IMR-90 (cell line): ENCODE measurements around the gene AHR. TPM values are rescaled to one million over a fixed set of nuclear protein-coding genes. Genes with fewer than 3 reads are reported as not detected.

Experiments used
- ATAC-seq: fragments of 200-7000 bp; cut with Tn5 transposase; 2 replicates; pipeline ENCODE4 v1.9.1; 2020; ENCODE audit warnings: low read depth, mild to moderate bottlenecking, moderate library complexity
- BruUV-seq: library from RNA; stranded (reverse); fragments of 400-500 nt; replicated peaks from 2 replicates; lab custom pipeline; 2021; lab: Mats Ljungman, UMichigan
- CTCF ChIA-PET: fragments of 300-600 bp; formaldehyde crosslinking; extraction: SDS; loops from one replicate; lab custom pipeline; 2021; ENCODE audit warnings: antibody characterized with exemption; lab: Yijun Ruan, JAX
- POLR2A ChIA-PET: fragments of 300-600 bp; sonication (Branson Sonifier 250); formaldehyde crosslinking; loops from one replicate; lab custom pipeline; 2022; ENCODE audit warnings: antibody characterized with exemption; ENCODE audit not compliant: unreplicated experiment; lab: Charles Lee
- DNase-seq: peaks from one replicate; pipeline ENCODE4 v3.0.0; 2013
- H2AFZ ChIP-seq: replicated peaks from 2 replicates; pipeline ENCODE3; 2013; ENCODE audit warnings: low read length, mild to moderate bottlenecking; ENCODE audit not compliant: poor library complexity
- H2AK5ac ChIP-seq: 2 replicates; pipeline ENCODE4 v1.6.1; 2013; ENCODE audit warnings: low read depth, low read length, inconsistent platforms
- H2AK9ac ChIP-seq: replicated peaks from 2 replicates; pipeline ENCODE3; 2013; ENCODE audit warnings: mild to moderate bottlenecking, low read depth, low read length, moderate library complexity; ENCODE audit not compliant: poor library complexity
- H2BK120ac ChIP-seq: 2 replicates; pipeline ENCODE4 v1.6.1; 2013; ENCODE audit warnings: low read depth, low read length, inconsistent platforms
- H2BK15ac ChIP-seq: 3 replicates; pipeline ENCODE4 v1.6.1; 2013; ENCODE audit warnings: low read depth, low read length, inconsistent platforms
- H2BK20ac ChIP-seq: 2 replicates; pipeline ENCODE4 v1.6.1; 2013; ENCODE audit warnings: low read depth, mild to moderate bottlenecking, inconsistent platforms, low read length, moderate library complexity
- H2BK5ac ChIP-seq: 2 replicates; pipeline ENCODE4 v1.6.1; 2013; ENCODE audit warnings: mild to moderate bottlenecking, low read depth, low read length, inconsistent platforms; ENCODE audit not compliant: poor library complexity, severe bottlenecking
- H3K14ac ChIP-seq: replicated peaks from 2 replicates; pipeline ENCODE4 v1.6.1; 2013; ENCODE audit warnings: low read depth, low read length, inconsistent platforms
- H3K18ac ChIP-seq: 2 replicates; pipeline ENCODE4 v1.6.1; 2013; ENCODE audit warnings: low read depth, low read length, control low read depth
- H3K23ac ChIP-seq: 2 replicates; pipeline ENCODE4 v1.6.1; 2013; ENCODE audit warnings: low read depth, low read length, inconsistent platforms
- H3K27ac ChIP-seq: 2 replicates; pipeline ENCODE4 v1.5.1; 2013; ENCODE audit warnings: mild to moderate bottlenecking, control low read depth, low read length; ENCODE audit not compliant: insufficient read depth
- H3K27me3 ChIP-seq: 2 replicates; pipeline ENCODE4 v1.6.1; 2013; ENCODE audit warnings: low read length; ENCODE audit not compliant: control insufficient read depth, insufficient read depth
- H3K36me3 ChIP-seq: 2 replicates; pipeline ENCODE4 v1.6.1; 2013; ENCODE audit warnings: low read length, mixed read lengths; ENCODE audit not compliant: control insufficient read depth, insufficient read depth
- H3K4ac ChIP-seq: 2 replicates; pipeline ENCODE4 v1.6.1; 2013; ENCODE audit warnings: low read depth, low read length, inconsistent platforms
- H3K4me1 ChIP-seq: 2 replicates; pipeline ENCODE4 v1.6.1; 2013; ENCODE audit warnings: low read length, mixed read lengths; ENCODE audit not compliant: control insufficient read depth, insufficient read depth
- H3K4me2 ChIP-seq: 2 replicates; pipeline ENCODE4 v1.6.1; 2013; ENCODE audit warnings: low read depth, mild to moderate bottlenecking, control low read depth, low read length, moderate library complexity
- H3K4me3 ChIP-seq: 2 replicates; pipeline ENCODE4 v1.5.1; 2013; ENCODE audit warnings: low read depth, mild to moderate bottlenecking, control low read depth, low read length, moderate library complexity; ENCODE audit not compliant: insufficient read depth
- H3K56ac ChIP-seq: 2 replicates; pipeline ENCODE4 v1.6.1; 2013; ENCODE audit warnings: low read length, inconsistent platforms; ENCODE audit not compliant: insufficient read depth; ENCODE audit errors: extremely low read depth
- H3K79me1 ChIP-seq, 2 experiments: 2 replicates each; pipeline ENCODE4 v1.6.1; 2013; ENCODE audit warnings: low read length in 2 of 2, inconsistent platforms in 1 of 2, low read depth in 1 of 2
- H3K9ac ChIP-seq: 2 replicates; pipeline ENCODE4 v1.6.1; 2013; ENCODE audit warnings: low read depth, low read length, control low read depth
- H3K9me1 ChIP-seq: 2 replicates; pipeline ENCODE4 v1.6.1; 2013; ENCODE audit warnings: low read length, inconsistent platforms; ENCODE audit not compliant: insufficient read depth
- H3K9me3 ChIP-seq: 2 replicates; pipeline ENCODE4 v1.6.1; 2013; ENCODE audit warnings: low read length; ENCODE audit not compliant: control insufficient read depth, insufficient read depth
- H4K20me1 ChIP-seq: 2 replicates; pipeline ENCODE4 v1.6.1; 2013; ENCODE audit warnings: low read length, inconsistent platforms; ENCODE audit not compliant: insufficient read depth
- H4K5ac ChIP-seq: 2 replicates; pipeline ENCODE4 v1.6.1; 2013; ENCODE audit warnings: mild to moderate bottlenecking, low read depth, low read length, control low read depth
- H4K8ac ChIP-seq, 2 experiments: 2 replicates each; pipeline ENCODE4 v1.6.1; 2013; ENCODE audit warnings: low read depth in 2 of 2, low read length in 2 of 2, control low read depth in 1 of 2, inconsistent platforms in 1 of 2
- H4K91ac ChIP-seq: 2 replicates; pipeline ENCODE4 v1.6.1; 2013; ENCODE audit warnings: low read depth, low read length, inconsistent platforms; ENCODE audit not compliant: insufficient read depth
- CEBPB ChIP-seq: IDR thresholded peaks from 2 replicates; pipeline ENCODE4 v1.6.1; 2012; ENCODE audit warnings: low read depth, low read length, improper control_type of control experiment
- CHD1 ChIP-seq: IDR thresholded peaks from 2 replicates; pipeline ENCODE4 v1.6.1; 2012; ENCODE audit warnings: low read depth, low read length, improper control_type of control experiment
- CTCF ChIP-seq: conservative IDR thresholded peaks from 2 replicates; pipeline ENCODE4 v1.5.1; 2012; ENCODE audit warnings: mild to moderate bottlenecking, low read depth, low read length, improper control_type of control experiment
- ELK1 ChIP-seq: fragments of 150-350 bp; IDR thresholded peaks from 2 replicates; pipeline ENCODE4 v1.6.1; 2016; ENCODE audit warnings: low read depth, mild to moderate bottlenecking, low read length, moderate library complexity, borderline replicate concordance
- MAFK ChIP-seq: IDR thresholded peaks from 2 replicates; pipeline ENCODE4 v1.6.1; 2012; ENCODE audit warnings: low read depth, low read length, improper control_type of control experiment
- MAZ ChIP-seq: IDR thresholded peaks from 2 replicates; pipeline ENCODE4 v1.6.1; 2012; ENCODE audit warnings: low read depth, mild to moderate bottlenecking, low read length, improper control_type of control experiment, moderate library complexity, borderline replicate concordance
- MXI1 ChIP-seq: IDR thresholded peaks from 2 replicates; pipeline ENCODE4 v1.6.1; 2012; ENCODE audit warnings: low read depth, mild to moderate bottlenecking, low read length, moderate library complexity, borderline replicate concordance
- NFE2L2 ChIP-seq: fragments of 150-350 bp; IDR thresholded peaks from 2 replicates; pipeline ENCODE4 v1.6.1; 2016; ENCODE audit warnings: low read depth, mild to moderate bottlenecking, low read length
- POLR2A ChIP-seq: IDR thresholded peaks from 2 replicates; pipeline ENCODE4 v1.6.1; 2012; ENCODE audit warnings: mild to moderate bottlenecking, low read depth, low read length
- RFX5 ChIP-seq: IDR thresholded peaks from 2 replicates; pipeline ENCODE4 v1.8.0; 2012; ENCODE audit warnings: low read depth, mild to moderate bottlenecking, low read length, moderate library complexity
- SMC3 ChIP-seq: fragments of 150-350 bp; IDR thresholded peaks from 2 replicates; pipeline ENCODE4 v1.6.1; 2016; ENCODE audit warnings: low read depth, mild to moderate bottlenecking, antibody characterized with exemption, low read length, moderate library complexity
- USF2 ChIP-seq: fragments of 150-350 bp; IDR thresholded peaks from 2 replicates; pipeline ENCODE4 v1.6.1; 2017; ENCODE audit warnings: mild to moderate bottlenecking, antibody characterized with exemption, low read length, low read depth
- WGBS, 2 experiments: methylation state at CpG; one replicate each; pipeline versions ENCODE4 v1.1.5 to v1.1.7; 2013; ENCODE audit warnings: missing lambda C conversion rate in 2 of 2; ENCODE audit not compliant: insufficient read length in 1 of 2; ENCODE audit errors: extremely low coverage in 2 of 2; 5-methylcytosine and 5-hydroxymethylcytosine counted together
- dilution Hi-C: fragments of 300-500 bp; cut with HindIII; formaldehyde crosslinking; loops from one replicate; pipeline ENCODE4 v1.14.3; 2018; ENCODE audit warnings: low sequenced_read_pairs; ENCODE audit not compliant: unreplicated experiment
- in situ Hi-C: fragments of 300-500 bp; cut with MboI; formaldehyde crosslinking; loops from 3 replicates; pipeline ENCODE4 v1.14.3; 2019; ENCODE audit warnings: low sequenced_read_pairs, inconsistent platforms, mixed read lengths
- intact Hi-C: fragments of 100-400 bp; cut with micrococcal nuclease; formaldehyde crosslinking; loops from 2 replicates; pipeline ENCODE4 v1.10.0; 2022
- polyA plus RNA-seq, 3 experiments: library from polyadenylated mRNA; depleted of rRNA; stranded (reverse); fragments of >200 nt; gene quantifications; 2 replicates each; pipeline ENCODE4 v1.2.3, GENCODE V29; 2012; ENCODE audit warnings: low replicate concordance in 1 of 3
- total RNA-seq: library from RNA; depleted of rRNA; stranded (reverse); fragments of >200 nt; gene quantifications from 2 replicates; pipeline ENCODE4 v1.2.3, GENCODE V29; 2012

Gene AHR
- total and polyA plus RNA-seq, 2 of the 4 experiments (the other 2 are of a cell fraction), result 6.9 to 55.2 TPM

- Histone ChIP-seq H3K9me1 (peaks cover 7% of the 10 kb centered on the region), H3K4me2 (no peak overlapping the region), H3K56ac (no peak overlapping the region), H4K5ac (no peak overlapping the region), H2AK5ac (no peak overlapping the region), H3K36me3 (peaks cover 7% of the 10 kb centered on the region; the same call in 1 of the 2 replicates), H3K9me3 (no peaks in the 10 kb centered on the region), H2BK5ac (no peak overlapping the region), H3K9ac (no peak overlapping the region), H2BK15ac (no peak overlapping the region), H4K8ac (no peak overlapping the region), H2BK20ac (no peak overlapping the region), H3K4me1 (peaks cover 2% of the 10 kb centered on the region), H3K79me1 (peaks cover 13 to 32% of the 10 kb centered on the region in 2 experiments), H3K4ac (no peak overlapping the region), H3K18ac (no peak overlapping the region), H3K4me3 (no peak overlapping the region), H2BK120ac (no peak overlapping the region), H3K27ac (no peak overlapping the region), H4K91ac (no peak overlapping the region), H4K20me1 (peaks cover 2% of the 10 kb centered on the region; the same call in 1 of the 2 replicates), H2AK9ac (no peak overlapping the region), H3K14ac (no peak overlapping the region), H3K23ac (no peak overlapping the region), H2AFZ (no peak overlapping the region), H3K27me3 (no peaks in the 10 kb centered on the region)
- intact Hi-C loops (no loop called here), dilution Hi-C loops (no loop called here), in situ Hi-C loops (no loop called here)
- ATAC-seq, result no peak
- ChIA-PET CTCF (no interaction called here), POLR2A (no interaction called here)
- DNase-seq, result no peak
- no peak for TF ChIP-seq POLR2A
- no peak for TF ChIP-seq RFX5
- no peak for TF ChIP-seq CTCF
- no peak for TF ChIP-seq NFE2L2
- TF ChIP-seq MXI1, result no peak
- no peak for TF ChIP-seq MAFK
- no peak for TF ChIP-seq USF2
- TF ChIP-seq CEBPB, result no peak
- TF ChIP-seq ELK1, result no peak
- no peak for TF ChIP-seq SMC3
- no peak for TF ChIP-seq CHD1
- no peak for TF ChIP-seq MAZ
- no CpG with 5 or more reads among the region's 2 CpGs for WGBS, 2 experiments
- BruUV-seq, result no TSS peak
These were observed 14.2 kb downstream of the AHR start for GRCh38 chr7:17312641-17313040.
